GM10847 (cell line): ENCODE results near the gene ANKDD1B.

Experiments used
- POLR2A ChIP-seq: IDR thresholded peaks from 2 replicates; pipeline ENCODE4 v1.6.1; 2011; ENCODE audit not compliant: insufficient read length; ENCODE audit errors: extremely low read depth

Gene ANKDD1B

GRCh38 chr5:75611311-75612225 lies at the start of gene ANKDD1B:
Gene ANKDD1B, plus strand, starts transcription at chr5:75611453. Its CDS starts 182 bp downstream, at chr5:75611635.
- TF ChIP-seq POLR2A: no peak

- no peak for TF ChIP-seq POLR2A
Measured at GRCh38 chr5:75566710-75567309, 44.4 kb upstream of the ANKDD1B start.

DNA sequence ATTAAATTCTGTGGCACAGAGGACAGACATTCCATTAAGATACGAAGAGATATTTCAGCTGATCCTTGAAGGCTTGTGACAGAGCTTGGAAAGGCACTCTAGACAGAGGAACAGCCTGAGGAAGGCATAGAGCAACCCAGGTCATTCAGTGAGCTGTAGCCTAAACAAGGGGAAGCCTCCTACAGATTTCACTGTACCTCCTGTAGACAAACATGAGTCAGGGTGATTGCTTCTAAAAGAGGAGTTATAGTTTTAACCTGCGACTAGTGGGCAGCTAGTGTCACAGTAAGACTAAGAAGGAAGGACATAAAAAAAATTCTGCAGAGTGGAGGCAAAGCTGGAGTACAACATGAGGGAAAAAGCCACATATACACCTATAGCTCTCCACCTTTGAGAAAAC lies 43.5 kb upstream of the ANKDD1B start:
- no peak for TF ChIP-seq POLR2A

GRCh38 chr5:75568202-75568601 lies 43.1 kb upstream of the ANKDD1B start:
- TF ChIP-seq POLR2A: no peak

DNA sequence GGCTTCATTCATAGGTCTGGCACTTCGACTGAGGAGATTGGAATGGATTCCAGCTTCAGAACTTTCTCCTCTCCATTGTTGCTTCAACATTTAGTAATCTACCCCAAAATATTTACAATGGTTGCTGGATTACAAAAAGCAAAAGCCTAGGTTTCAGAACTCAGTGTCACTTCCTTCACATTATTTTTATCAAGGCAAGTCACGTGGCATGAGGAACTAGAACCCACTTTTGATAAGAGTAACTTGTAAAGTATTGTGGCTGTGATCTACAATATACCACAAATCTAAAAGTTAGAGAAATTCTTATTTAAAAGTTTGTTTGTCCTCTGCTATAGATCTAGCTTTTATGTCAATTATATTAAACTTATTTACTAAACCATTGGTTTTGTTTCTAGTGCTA lies 39.7 kb upstream of the ANKDD1B start:
- no peak for TF ChIP-seq POLR2A

GRCh38 chr5:75574791-75575190 lies 36.5 kb upstream of the ANKDD1B start:
- no peak for TF ChIP-seq POLR2A

GRCh38 chr5:75584641-75585040 lies 26.6 kb upstream of the ANKDD1B start:
- no peak for TF ChIP-seq POLR2A

DNA sequence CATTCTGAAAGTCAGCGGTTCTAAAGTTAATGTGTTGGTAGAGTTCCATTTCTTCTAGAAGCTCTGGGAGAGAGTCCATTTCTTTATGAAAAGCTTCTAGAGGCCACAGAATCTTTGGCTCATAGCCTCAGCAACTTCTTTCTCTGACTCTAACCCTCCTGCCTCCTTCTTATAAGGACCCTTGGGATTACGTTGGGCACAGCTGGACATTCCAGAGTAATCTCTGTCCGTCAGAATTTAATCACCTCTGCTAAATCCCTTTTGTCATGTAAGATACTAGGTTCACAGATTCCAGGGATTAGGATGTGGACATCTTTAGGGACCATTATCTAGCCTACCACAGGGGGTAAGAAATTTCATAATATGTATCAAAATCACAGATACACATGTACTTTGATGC lies 22.6 kb upstream of the ANKDD1B start:
- TF ChIP-seq POLR2A: no peak

DNA sequence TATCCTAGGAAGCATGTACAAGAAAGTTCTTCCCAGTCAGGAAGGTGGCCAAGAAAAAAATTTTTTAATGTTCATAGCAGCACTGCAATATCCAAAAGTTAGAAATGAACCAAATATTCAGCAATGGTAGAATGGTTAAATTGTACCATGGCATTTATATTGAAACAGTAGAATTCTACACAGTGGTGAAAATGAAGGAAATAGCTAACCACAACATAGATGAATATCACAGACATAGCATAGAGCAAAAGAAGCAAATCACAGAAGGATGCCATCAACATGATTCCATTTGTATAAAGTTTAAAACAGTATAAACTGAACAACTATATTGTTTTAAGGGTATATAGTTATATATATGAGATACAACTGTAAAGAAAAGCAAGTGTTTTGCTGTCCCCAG lies 10.7 kb upstream of the ANKDD1B start:
- TF ChIP-seq POLR2A: no peak

DNA sequence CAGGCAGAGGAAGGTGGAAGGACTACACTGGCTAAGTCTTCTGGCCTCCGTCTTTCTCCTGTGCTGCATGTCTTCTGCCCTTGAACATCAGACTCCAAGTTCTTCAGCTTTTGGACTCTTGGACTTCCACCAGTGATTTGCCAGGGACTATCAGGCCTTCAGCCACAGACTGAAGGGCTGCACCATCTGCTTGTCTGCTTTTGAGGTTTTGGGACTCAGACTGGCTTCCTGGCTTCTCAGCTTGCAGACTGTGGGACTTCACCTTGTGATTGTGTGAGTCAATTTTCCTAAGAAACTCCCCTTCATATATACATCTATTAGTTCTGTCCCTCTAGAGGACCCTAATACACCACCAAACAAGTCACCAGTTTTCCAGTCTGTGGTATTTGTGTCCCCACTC lies 9.7 kb upstream of the ANKDD1B start:
- TF ChIP-seq POLR2A: no peak

GRCh38 chr5:75601996-75602395 lies 9.3 kb upstream of the ANKDD1B start:
- no peak for TF ChIP-seq POLR2A

GRCh38 chr5:75603371-75603770 lies 7.9 kb upstream of the ANKDD1B start:
- no peak for TF ChIP-seq POLR2A

DNA sequence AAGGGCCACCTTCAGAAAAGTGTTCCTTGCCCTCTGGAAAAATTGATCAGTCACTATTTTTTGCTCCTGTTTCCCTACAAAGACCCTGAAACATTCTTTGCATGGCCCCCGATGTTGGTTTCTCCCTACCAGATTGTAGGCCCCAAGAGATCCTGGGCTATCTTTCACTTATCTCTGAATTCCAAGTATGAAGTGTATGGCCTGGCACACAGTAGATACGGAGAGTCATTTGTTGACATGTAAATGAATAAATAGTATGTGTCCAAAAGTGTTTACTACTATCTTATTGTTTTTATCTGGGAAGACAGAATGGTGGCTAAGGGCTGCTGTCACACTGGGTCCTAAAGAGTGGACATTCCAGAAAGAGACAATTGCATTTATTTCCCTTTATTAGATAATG lies 7.4 kb upstream of the ANKDD1B start:
- no peak for TF ChIP-seq POLR2A

- no peak for TF ChIP-seq POLR2A
Measured at GRCh38 chr5:75608870-75609269, 2.4 kb upstream of the ANKDD1B start.

DNA sequence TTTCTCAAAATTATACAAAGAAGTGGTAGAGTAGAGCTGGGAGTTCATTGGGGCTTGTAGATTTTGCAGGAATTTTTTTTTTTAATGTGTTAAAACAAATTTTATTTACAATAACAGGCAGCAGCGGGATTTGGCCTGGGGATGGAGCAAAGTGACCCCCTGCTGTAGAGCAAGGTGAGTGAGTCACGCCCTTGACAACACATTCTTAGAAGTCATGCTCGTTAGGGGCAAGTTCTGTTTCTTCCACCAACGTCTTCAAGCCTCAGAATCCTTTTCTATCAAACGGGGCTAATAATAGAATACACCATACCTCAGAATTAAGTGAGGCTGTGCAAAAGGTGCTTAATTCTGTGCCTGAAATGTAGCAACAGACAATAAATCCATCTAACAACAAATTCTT lies 1.1 kb upstream of the ANKDD1B start:
- TF ChIP-seq POLR2A: no peak

DNA sequence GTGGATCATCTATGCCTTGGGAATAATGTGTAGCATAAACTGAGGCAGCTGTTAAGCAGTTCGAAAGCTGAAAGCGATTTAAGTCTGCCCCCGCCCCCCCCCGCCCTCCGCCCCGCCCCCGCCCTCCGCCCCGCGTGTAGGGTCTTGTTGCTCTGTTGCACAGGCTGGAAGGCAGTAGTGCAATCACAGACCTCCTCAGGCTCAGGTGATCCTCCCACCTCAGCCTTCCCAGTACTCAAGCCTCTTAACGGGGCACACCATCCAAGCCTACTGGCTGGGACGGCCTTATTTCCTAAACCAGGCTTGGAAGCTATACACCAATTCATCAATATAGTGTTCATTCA lies 945 bp downstream of the ANKDD1B start:
- no peak for TF ChIP-seq POLR2A

DNA sequence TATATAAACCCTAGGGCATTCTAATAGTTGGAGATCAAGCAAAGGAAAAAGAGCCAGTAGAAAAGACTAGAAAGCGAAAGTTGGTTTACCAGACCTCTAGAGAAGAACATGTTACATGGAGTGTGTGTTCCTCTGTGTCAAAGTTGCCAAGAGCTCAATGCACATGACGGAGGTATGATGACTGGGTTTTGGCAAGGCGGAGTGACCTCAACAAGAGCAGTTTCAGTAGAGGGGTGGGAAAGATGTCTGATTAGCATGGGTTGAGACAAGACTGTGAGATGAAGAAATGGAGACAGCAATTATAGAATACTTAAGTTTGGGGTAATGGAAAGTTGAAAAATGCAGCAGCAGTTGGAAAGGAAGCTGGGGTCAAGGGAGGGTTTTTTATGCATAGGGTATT lies 1.6 kb downstream of the ANKDD1B start:
- no peak for TF ChIP-seq POLR2A
